GM21737 (cell line): ENCODE measurements around the gene ARHGAP33.
A peak's percentile ranks its signal among the peaks of the same experiment; 100 is the strongest.

ENCODE experiments used
- ATAC-seq: cut with Tn5 transposase; IDR thresholded peaks from one replicate; pipeline ENCODE4 v1.9.1; 2021; ENCODE audit warnings: mild to moderate bottlenecking, moderate library complexity; ENCODE audit not compliant: unreplicated experiment

The ARHGAP33 gene

GRCh38 chr19:35740108-35740422 lies 35.3 kb upstream of the ARHGAP33 start:
- no peak for ATAC-seq

DNA sequence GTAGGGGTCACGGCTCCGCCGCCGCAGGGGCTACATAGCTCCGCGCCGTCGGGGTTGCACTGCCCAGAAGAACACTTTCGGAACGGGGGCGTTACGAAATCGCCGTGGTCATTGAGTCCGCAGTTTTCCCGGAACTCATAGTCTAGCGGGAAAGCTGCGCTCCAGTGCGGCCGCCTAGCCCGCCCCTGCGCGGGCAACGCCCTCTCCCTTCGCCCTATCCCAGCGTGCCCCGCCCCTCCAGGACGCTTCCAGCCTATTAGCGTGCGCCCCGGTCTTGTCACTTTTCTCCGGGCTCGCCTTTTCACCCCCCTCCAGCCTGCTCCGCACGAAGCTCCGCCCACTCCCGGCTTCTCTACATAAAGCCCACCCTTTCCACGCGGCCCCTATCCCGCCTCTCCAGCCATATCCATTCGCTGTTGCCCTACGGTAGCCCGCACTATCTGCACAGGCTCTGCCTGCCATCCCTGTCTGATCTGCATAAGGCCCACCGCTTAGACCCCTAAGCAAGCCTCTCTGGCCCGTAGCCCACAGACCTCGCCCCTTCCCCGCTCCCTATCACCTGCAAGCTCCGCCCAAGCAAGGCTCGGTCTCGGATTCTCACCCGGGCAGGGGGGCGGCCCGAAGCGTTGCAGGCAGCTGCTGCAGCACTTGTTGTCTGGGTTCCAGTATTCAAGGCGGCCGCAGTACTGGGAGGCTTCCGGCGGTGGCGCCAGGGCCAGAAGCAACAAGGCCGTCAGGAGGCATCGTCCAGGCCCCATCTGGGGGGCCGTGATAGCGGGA lies 34.8 kb upstream of the ARHGAP33 start:
- peak; percentile 50 for ATAC-seq

DNA sequence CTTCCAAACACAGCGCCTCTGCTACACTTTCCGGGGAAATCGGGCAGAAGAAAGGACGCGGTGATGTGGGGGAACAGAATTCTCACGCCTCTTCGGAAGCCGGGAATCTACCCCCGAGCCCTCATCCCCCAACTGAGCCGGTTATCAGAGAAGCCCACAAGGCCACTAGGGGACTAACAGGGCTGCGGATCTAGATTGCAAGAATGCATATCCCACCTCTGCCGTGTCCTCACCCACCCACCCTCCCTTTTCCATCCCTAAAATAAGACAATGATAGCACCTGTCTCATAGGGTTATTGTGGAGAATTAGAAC lies 34.2 kb upstream of the ARHGAP33 start:
- no peak for ATAC-seq

DNA sequence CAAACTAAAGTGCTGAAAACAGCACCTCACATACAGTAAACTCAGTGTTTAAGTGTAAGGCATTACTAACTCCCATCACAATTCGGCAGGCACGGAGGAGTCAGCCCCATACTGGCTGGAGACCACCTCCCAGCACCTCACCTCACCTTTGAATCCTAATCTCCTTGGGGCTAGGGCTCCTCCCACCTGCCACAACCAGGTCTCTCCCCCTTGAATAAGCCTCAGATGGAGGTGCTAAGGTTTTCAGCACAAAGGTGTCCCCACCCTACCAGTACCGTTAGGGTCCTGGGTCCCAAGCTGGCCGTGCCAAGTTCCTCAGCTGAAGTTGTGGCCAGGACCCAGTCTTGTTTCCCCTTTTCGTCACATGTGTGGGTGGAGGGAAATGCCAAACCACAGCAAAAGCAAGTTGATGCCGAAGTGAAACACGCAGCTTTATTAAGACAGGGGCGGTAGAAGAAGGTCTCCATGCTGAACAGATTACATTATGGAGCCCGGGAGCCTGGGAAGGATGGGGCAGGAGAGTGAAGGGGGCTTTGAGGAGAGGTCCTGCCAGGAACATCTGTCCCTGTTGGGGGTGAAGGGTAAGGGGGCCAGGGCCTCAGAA lies 33.1 kb upstream of the ARHGAP33 start, which contains the start of gene IGFLR1:
Gene IGFLR1, minus strand, starts transcription at position 332 of the 604 bp plus-strand sequence. CDS start 1,272 bp downstream, outside the sequence.
- no peak for ATAC-seq

DNA sequence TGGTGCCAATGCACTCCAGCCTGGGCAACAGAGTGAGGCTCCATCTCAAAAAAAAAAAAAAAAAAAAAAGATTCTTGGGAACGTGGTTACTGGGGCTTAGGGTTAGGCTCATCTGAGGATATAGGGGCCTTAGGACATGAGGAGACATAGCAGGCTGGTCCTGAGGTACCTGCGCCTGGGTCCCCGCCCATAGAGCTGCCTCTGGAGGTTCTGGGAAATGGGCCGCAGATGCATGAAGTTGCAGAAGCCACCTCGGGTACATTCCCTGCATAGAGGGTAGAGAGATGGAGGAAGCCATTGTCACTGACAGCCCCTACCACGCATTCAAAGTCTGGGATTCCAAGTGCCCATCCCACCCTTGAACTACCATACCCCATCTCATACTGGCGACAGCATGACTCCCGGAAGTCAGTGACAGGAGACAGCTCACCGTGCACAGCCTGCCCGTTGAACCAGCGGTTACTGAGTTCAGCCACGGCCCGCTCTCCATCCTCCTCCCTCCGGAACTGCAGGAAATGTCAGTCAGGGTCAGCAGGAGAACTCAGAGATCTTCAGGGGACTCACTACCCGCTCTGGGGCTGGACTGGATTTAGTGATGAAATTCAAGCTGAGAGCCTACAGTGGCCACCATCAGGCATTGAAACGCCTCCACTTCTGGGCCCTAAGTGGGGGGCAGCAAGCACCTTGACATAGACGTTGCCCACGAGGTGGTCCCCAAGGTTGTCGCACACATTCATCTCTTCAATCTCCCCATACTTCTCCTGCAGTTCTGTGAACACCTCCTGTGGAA lies 31.5 kb upstream of the ARHGAP33 start:
- no peak for ATAC-seq

- peak; percentile 28 for ATAC-seq
Measured at GRCh38 chr19:35744430-35745327, 30.7 kb upstream of the ARHGAP33 start.

DNA sequence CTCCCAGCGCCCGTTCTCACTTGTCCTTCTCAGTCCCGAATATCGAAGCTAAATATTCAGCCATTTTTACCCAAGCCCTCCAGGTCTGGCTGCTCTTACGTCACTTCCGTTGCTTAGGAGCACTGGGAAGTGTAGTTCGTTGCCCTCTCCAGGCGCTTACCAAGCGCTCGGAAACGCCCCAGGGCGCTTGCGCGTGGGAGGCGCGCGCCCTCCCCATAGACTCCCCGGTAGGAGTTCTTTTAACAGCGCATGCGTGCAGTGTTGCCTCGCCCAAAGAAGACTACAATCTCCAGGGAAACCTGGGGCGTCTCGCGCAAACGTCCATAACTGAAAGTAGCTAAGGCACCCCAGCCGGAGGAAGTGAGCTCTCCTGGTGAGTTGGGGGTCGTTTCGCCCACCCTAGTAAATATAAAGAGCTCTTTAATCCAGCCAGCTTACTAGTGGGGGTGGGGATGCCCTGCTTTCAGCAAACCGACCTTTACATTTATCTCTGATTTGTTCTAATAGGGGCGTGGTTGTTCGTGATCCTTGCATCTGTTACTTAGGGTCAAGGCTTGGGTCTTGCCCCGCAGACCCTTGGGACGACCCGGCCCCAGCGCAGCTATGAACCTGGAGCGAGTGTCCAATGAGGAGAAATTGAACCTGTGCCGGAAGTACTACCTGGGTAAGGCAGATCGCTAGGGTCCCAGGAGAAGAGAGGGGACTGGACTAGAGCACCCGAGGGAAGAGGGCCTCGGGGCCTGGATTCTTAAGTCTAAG lies 29.9 kb upstream of the ARHGAP33 start, which contains the start of the genes PSENEN and U2AF1L4:
Gene PSENEN, plus strand, starts transcription at position 324 of the 759 bp plus-strand sequence. Its CDS starts 280 bp downstream, at position 604.
Gene U2AF1L4, minus strand, starts transcription at position 91 of the 759 bp plus-strand sequence. Its CDS starts 27 bp downstream, at position 64.
- peak; percentile 35 for ATAC-seq

GRCh38 chr19:35746087-35746462 lies 29.3 kb upstream of the ARHGAP33 start:
- ATAC-seq, result no peak

- no peak for ATAC-seq
Measured at GRCh38 chr19:35746531-35746930, 28.8 kb upstream of the ARHGAP33 start.

GRCh38 chr19:35748106-35749020 lies 27.0 kb upstream of the ARHGAP33 start, which contains the start of gene LIN37:
LIN37 (plus strand) TSS chr19:35748576; CDS start chr19:35748725, 149 bp downstream.
- ATAC-seq, result peak; percentile 72

- ATAC-seq, result no peak
Measured at GRCh38 chr19:35750167-35750566, 25.2 kb upstream of the ARHGAP33 start.

GRCh38 chr19:35751839-35752745 lies 23.3 kb upstream of the ARHGAP33 start:
- ATAC-seq, result no peak

- ATAC-seq, result no peak
Measured at GRCh38 chr19:35752746-35753350, 22.5 kb upstream of the ARHGAP33 start.

- ATAC-seq, result no peak
Measured at GRCh38 chr19:35753634-35754369, 21.6 kb upstream of the ARHGAP33 start.

DNA sequence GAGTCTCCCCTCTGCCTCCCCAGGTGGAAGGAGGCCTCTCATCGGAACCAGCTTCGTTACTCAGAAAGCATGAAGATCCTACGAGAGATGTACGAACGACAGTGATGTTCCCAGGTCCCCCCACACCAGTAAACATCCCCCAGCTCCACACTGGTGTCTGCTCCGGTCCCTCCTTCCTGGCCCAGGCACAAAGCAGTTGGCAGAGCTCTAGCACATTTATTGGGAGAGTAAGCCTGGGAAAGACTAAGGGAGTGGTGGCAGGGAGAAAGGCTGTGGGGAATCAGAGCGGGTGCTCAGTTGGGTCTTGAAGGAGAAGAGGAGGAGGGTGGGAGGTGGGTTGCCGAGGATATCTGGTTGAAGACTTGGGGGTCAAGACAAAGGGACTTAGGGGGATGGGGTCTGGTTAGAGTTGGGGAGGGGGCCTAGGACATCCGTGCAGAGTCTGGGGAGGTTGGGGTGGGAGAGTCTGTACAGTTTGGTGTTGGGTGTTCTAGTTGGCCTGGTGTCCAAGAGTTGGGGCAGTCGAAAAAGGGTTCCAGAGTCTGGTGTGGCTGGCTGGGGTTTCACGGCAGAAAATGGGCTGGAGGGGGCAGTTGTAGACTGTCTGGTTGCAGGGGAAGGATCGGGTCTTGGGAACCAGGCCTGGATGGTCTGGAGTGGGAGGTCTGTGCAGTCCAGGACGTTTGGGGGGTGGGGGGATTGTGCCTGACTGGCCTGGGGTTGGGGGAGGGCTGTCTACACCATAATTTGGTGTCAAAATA lies 20.8 kb upstream of the ARHGAP33 start:
- no peak for ATAC-seq

DNA sequence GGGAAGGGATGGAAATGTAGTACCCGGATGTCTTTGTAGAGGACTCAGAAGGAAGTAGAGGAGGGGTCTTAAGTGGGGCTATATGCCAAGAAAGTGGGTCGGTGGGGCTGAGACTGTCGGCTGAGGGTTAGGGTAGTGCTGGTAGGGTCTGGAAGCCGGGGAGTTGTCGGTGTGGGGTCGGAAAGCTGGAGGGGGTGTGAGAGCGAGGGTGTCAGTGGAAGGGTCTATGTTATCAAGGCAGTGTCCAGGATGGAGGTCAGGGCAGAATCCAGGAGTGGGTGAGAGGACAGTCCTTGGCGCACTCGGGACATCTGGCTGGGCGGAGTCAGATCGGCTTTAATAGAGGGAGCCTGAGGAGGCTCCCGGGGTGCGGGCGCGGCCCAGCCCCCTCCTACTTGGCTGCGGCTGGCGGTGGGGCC lies 20.2 kb upstream of the ARHGAP33 start:
- no peak for ATAC-seq
